T follicular helper cell (primary cell): ENCODE results near the gene CARD8.

ENCODE experiments used
- DNase-seq: peaks from one replicate; pipeline ENCODE4 v3.0.0-alpha.2; 2020; ENCODE audit warnings: low read depth

The CARD8 gene

GRCh38 chr19:48170817-48171347 lies 84.8 kb downstream of the CARD8 start:
- DNase-seq: no peak

DNA sequence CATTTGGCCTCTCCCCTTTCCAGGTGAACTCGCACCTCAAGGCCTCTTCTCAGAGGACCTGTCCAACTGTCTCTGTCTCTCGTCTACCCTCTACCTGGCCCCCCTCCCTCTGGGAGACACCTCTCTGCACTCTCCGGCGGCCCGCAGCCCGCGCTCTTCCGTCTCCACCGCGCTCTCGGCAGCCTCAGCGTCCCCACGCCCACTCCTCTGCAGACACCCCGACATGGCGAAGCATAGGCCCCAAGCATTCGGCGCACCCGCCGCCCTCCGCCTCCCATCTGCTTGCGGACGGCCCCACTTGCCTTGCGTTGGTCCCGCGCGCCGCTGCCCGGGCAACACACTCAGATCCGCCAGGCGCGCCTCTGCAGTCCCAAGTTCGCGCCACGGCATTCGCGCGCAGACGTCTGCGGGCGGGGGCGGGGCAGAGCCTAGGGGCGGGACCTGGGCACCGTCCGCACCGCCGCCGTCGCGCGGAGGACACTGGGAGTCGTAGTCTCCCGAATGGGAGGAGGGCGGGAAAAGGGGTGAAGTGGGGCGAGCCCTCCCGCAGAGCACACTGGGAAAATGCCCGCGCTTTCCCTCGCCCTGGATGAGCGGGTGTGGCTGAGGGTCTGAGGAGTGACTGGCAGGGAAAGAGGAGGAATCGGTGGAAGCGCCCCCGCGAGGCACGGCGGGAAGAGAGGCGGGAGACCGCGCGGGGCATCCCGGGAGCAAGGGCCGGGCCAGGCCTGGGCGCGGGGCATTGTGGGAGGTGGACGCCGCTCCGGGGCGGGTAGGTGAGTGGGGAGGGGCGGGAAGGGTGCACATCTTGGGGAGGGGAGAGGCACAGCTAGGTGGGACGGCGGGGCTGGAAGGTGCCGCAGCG lies 85.5 kb downstream of the CARD8 start, which contains the start of the genes LIG1 and ZSWIM9:
Gene LIG1, minus strand, starts transcription at position 406 of the 865 bp plus-strand sequence. CDS start 4,778 bp downstream, outside the sequence.
Gene ZSWIM9, plus strand, starts transcription at position 742 of the 865 bp plus-strand sequence. CDS start 1,123 bp downstream, outside the sequence.
- DNase-seq: peak; percentile 86

DNA sequence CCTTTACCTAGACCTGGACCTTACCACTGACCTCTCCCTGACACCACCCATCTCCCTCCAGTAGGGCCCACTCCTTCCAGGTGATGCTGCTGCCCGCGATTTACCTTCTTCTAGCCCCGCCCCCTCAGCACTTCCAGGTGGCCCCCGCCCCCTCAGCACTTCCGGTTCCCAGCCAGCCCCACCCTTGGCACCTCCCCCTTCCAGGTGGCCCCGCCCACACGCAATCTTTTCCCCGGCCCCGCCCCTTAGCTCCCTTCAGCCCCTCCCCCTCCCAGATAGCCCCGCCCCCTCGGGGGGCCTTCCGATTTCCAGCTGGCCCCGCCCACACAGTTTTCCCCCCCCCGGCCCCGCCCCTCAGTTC lies 86.2 kb downstream of the CARD8 start:
- DNase-seq: peak; percentile 92

DNA sequence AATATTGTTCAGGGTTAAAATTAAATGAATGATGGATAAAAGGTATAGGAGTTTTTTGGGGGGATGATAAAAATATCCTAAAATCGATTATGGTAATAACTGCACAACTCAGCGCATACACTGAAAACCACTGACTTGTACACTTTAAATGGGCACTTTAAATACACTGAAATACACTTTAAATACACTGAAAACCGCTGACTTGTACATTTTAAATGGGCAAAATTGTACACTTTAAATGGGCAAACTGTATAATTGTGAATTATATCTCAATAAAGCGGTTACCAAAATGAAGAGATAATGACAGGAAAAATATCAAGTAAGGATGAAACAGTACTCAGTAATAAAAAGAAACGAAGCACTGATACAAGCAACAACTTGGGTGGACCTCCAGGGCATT lies 87.0 kb downstream of the CARD8 start:
- DNase-seq: no peak

- DNase-seq: no peak
These were observed 97.4 kb downstream of the CARD8 start for GRCh38 chr19:48158210-48158790.
